Measurements from ENCODE around the gene LRP1-AS.

The LRP1-AS gene

DNA sequence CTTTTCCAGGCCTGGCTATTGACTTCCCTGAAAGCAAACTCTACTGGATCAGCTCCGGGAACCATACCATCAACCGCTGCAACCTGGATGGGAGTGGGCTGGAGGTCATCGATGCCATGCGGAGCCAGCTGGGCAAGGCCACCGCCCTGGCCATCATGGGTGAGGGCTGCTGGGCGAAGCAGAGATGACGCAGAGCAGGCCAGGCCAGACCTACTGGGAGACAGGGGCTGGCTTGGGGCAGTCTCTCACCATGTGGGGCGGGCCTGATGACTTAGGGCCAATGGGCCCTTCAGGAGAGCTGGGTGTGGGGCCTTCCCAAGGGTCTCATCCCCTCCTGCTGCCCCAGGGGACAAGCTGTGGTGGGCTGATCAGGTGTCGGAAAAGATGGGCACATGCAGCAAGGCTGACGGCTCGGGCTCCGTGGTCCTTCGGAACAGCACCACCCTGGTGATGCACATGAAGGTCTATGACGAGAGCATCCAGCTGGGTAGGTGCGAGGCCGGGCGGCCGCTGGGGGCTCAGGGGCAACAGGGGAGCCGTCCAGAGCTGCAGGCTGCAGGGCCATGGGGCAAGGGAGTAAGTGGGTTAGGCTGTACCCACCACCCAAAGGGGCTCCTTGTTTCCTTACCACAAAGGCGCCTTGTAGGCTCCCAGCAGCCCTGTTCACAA lies 33.0 kb upstream of the LRP1-AS start:
- no peak for DNase-seq (ENCODE audit: low read depth)

DNA sequence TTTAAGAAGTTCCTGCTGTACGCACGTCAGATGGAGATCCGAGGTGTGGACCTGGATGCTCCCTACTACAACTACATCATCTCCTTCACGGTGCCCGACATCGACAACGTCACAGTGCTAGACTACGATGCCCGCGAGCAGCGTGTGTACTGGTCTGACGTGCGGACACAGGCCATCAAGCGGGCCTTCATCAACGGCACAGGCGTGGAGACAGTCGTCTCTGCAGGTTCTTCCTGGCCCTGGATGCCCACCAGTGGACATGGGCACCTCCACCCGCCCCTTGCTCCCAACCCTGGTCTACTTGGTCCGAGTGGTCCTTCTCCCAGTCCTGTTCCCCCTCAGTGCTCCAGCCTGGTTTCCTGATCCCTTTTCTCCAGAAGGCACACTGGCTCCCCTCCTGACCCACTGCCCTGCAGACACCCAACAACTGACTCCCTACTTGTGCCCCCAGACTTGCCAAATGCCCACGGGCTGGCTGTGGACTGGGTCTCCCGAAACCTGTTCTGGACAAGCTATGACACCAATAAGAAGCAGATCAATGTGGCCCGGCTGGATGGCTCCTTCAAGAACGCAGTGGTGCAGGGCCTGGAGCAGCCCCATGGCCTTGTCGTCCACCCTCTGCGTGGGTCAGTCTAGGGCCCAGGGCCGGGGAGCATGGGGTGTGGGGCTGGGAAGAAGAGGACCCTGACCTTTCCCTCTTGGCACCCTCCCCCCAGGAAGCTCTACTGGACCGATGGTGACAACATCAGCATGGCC lies 32.1 kb upstream of the LRP1-AS start:
- DNase-seq (ENCODE audit: low read depth): no peak

DNA sequence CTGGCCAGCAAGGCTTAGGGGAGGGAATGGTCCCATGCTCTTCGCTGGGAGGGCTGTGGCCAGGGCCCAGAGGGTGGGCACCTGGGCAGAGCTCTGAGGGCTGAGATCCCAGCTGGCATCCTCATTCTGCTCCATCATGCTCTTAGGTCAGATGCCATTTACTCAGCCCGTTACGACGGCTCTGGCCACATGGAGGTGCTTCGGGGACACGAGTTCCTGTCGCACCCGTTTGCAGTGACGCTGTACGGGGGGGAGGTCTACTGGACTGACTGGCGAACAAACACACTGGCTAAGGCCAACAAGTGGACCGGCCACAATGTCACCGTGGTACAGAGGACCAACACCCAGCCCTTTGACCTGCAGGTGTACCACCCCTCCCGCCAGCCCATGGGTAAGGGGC lies 30.8 kb upstream of the LRP1-AS start:
- no peak for DNase-seq (ENCODE audit: low read depth)

DNA sequence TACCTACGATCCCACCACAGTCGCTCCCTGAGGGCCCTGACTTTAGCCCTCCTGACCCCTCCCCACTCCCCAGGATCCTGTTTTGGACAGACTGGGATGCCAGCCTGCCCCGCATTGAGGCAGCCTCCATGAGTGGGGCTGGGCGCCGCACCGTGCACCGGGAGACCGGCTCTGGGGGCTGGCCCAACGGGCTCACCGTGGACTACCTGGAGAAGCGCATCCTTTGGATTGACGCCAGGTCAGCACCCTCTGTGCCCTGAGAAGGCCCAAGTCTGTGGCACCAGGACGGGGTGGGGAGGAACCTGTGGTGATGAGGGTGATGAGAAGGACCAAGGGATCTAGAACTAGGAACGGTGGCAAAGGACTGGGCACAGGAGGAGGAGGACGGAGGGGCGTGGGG lies 29.9 kb upstream of the LRP1-AS start:
- no peak for DNase-seq (ENCODE audit: low read depth)

DNA sequence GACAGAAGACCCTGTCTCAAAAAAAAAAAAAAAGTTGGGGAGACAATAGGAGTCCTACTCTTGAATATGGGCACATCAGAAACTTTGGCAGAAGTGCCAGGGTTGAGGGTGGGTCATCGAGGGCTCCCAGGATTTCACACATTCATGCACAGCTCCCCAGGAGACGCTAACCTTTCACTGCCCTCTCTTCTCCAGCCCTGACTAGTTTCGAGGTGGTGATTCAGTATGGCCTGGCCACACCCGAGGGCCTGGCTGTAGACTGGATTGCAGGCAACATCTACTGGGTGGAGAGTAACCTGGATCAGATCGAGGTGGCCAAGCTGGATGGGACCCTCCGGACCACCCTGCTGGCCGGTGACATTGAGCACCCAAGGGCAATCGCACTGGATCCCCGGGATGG lies 29.4 kb upstream of the LRP1-AS start:
- no peak for DNase-seq (ENCODE audit: low read depth)

DNA sequence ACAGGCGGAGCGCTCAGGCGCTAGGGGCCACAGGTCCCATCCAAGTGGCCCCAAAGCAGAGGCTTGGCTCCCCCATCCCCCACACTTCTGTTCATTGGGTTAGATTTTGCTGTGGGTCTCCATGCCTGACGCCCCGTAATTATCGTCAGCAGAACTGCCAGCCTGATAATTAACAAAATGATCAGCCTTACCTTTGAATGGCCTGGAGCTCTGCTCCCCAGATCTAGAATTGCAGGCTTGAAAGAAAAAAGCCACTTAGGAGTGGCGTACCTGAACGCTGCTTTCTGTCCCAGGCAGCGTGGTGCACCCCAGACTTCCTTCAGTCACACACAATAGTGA lies 28.7 kb upstream of the LRP1-AS start:
- DNase-seq (ENCODE audit: low read depth): no peak

DNA sequence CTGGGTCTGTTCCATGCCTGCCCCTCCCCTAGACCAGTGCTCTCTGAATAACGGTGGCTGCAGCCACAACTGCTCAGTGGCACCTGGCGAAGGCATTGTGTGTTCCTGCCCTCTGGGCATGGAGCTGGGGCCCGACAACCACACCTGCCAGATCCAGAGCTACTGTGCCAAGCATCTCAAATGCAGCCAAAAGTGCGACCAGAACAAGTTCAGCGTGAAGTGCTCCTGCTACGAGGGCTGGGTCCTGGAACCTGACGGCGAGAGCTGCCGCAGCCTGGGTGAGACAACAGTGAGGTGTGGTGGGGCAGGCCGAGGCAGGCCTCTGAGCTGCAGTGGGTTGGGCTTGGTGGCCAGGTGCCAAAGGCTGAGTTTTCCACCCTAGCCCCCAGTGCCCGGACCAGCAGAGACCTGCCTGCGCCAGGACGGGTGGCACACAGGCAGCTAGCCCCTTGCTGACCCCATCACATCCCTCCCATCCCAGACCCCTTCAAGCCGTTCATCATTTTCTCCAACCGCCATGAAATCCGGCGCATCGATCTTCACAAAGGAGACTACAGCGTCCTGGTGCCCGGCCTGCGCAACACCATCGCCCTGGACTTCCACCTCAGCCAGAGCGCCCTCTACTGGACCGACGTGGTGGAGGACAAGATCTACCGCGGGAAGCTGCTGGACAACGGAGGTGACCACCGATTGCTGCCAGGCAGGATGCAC lies 28.2 kb upstream of the LRP1-AS start:
- peak; percentile 77 for DNase-seq (ENCODE audit: low read depth)

DNA sequence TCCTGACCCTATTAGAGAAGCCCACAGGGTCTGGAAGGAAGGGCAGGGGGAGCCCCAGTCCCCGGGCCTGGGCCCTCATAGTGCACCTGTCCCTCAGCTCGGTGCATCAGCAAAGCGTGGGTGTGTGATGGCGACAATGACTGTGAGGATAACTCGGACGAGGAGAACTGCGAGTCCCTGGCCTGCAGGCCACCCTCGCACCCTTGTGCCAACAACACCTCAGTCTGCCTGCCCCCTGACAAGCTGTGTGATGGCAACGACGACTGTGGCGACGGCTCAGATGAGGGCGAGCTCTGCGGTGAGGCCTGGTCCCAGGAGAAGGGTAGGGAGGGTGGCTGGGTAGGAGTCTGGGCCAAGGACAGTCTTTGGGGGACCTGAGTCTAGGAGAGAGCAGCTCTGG lies 26.3 kb upstream of the LRP1-AS start:
- DNase-seq (ENCODE audit: low read depth): no peak

DNA sequence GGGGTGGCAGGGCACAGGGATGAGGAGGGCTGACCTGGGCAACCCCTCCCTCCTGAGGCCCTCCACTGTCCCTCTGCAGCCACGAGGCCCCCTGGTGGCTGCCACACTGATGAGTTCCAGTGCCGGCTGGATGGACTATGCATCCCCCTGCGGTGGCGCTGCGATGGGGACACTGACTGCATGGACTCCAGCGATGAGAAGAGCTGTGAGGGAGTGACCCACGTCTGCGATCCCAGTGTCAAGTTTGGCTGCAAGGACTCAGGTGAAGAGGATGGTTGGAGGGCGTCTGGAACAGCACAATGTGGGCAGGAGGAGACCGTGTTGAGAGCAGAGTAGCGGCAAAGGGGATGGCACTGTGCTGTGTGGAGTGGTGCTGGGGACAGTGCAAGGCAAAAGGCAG lies 25.7 kb upstream of the LRP1-AS start:
- DNase-seq (ENCODE audit: low read depth): peak; percentile 41

DNA sequence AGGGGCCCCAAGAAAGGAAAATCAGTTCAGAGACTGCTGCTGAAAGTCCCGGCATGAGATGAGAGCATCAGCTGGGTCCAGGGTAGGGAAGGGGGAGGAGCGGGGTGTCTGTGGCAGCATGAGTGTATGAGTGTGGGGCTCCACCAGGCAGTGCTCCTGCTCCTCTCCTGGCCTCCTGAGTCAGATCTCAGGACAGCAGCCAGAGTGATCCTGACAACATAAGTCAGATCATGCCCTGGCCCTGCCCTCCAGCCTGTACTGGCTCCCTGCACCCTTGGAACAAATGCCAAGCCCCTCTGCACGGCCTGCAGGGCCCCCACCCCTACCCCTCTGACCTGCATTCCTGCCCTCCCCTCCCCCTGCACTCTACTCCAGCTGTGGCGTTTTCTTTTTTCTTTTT lies 24.2 kb upstream of the LRP1-AS start:
- DNase-seq (ENCODE audit: low read depth): peak; percentile 73

DNA sequence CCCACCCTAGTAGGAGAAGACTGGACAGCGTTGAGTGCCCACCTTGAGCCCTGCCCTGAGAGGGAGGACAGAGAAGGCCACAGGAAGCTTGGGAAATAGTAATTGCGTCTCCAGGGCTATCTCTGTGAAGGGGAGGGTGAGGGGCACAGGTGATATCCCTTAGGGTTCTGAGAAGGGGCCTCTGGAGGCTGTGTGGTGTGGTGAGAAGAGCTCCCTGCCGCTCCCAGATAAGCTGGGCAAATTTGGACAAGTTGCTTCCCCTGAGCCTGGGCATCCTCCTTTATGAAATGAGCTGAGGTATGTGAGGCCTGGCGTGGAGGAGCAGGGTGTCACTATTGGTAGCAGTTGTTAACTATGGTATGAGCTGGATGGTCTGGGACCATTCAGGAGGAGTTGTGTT lies 23.5 kb upstream of the LRP1-AS start:
- no peak for DNase-seq (ENCODE audit: low read depth)

DNA sequence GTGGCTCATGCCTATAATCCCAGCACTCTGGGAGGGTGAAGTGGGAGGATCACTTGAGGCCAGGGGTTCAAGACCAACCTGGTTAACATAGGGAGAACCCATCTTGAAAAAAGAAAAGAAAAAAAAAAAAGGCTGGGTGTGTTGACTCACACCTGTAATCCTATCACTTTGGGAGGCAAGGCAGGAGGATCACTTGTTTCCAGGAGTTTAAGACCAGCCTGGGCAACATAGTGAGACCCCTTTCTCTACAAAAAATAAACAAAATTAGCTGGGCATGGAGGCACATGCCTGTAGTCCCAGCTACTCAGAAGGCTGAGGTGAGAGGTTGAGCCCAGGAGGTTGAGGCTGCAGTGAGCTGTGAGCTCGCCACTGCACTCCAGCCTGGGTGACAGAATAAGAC lies 23.0 kb upstream of the LRP1-AS start:
- no peak for DNase-seq (ENCODE audit: low read depth)

DNA sequence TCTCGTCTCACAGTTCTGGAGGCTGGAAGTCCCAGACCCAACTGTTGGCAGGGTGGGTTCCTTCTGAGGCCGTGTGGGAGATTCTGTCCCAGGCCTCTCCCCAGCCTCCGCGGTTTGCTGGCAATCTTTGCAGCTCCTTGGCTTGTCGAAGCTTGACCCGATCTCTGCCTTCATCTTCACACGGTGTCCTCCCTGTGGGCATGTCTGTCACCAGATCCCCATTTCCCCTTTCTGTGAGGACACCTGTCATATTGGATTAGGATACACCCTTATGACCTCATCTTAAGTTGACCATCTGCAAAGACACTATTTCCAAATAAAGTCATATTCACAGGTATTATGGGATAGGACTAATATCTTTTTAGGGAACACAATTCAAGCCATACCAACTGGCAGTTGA lies 22.6 kb upstream of the LRP1-AS start:
- DNase-seq (ENCODE audit: low read depth): no peak

DNA sequence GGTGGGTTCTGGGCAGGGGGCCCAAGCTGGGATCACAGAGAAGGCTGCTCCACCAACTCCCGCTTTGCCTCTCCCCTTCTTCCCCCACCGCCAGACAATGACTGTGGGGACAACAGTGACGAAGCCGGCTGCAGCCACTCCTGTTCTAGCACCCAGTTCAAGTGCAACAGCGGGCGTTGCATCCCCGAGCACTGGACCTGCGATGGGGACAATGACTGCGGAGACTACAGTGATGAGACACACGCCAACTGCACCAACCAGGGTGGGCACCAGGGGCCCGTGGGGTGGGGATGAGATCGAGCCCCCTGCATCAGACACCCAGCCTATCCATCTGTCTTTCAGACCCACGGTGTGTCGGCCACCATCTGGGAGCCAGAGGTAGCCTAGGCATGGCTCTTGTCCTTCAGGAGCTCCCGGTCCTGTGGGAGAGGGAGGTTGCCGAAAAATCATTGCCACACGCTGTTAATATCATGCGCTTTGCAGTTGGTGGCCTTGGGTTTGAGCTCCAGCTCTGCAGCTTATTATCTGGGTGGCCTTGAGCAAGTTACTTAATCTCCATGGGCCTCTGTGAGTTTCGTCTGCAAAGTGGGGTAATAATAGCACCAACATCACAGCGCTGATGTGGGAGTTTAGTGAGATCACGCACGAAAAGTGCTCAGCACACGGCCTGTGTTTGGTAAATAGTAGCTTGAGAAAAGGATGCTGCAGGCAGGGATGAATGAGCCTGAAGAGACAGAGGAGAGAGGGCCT lies 21.8 kb upstream of the LRP1-AS start:
- DNase-seq (ENCODE audit: low read depth): no peak

DNA sequence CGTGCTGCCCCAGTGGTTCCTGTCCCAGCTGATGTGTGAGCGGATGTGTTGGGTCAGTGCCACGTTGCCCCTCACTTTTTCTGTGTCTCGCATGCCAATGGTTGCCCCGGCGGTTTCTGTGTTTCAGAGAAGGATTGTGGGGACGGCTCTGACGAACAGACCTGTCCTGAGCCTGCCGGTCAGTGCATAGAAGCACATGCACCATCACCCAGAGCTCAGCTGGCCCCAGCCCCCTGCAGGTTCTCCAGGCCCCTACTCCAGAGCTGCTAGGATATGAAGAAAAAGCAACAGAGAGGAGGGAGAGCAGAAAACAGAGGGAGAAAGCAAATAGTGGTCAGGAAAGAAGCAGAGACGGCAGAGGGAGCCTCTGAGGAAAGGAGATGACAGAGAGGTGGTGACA lies 20.6 kb upstream of the LRP1-AS start:
- DNase-seq (ENCODE audit: low read depth): no peak

DNA sequence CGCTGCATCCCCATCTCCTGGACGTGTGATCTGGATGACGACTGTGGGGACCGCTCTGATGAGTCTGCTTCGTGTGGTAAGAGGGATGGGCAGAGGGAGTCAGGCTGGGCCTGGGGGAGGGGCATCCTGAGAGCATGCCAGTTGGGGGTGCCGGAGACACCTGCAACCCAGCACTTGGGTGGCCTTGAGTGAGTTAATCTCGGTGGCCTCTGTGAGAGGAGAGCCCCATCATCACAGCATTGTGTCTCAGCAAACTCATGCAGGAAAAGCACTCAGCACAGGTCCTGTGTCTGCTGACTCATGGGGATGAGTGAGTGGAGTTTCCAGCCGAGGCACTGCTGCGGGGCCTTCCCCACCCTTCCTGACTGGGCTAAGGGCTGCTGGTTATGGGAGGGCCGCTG lies 19.6 kb upstream of the LRP1-AS start:
- peak; percentile 70 for DNase-seq (ENCODE audit: low read depth)

DNA sequence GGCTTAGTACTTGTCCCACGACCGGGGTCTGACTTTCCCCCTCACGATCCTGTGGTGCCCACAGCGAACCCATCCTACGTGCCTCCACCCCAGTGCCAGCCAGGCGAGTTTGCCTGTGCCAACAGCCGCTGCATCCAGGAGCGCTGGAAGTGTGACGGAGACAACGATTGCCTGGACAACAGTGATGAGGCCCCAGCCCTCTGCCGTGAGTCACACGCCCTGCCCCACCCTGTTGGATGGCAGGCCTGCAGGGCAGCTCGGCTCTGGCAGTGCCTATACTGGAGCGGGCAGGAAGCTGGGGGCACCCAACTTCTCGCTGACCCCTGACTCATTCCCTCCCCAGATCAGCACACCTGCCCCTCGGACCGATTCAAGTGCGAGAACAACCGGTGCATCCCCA lies 18.3 kb upstream of the LRP1-AS start:
- no peak for DNase-seq (ENCODE audit: low read depth)

DNA sequence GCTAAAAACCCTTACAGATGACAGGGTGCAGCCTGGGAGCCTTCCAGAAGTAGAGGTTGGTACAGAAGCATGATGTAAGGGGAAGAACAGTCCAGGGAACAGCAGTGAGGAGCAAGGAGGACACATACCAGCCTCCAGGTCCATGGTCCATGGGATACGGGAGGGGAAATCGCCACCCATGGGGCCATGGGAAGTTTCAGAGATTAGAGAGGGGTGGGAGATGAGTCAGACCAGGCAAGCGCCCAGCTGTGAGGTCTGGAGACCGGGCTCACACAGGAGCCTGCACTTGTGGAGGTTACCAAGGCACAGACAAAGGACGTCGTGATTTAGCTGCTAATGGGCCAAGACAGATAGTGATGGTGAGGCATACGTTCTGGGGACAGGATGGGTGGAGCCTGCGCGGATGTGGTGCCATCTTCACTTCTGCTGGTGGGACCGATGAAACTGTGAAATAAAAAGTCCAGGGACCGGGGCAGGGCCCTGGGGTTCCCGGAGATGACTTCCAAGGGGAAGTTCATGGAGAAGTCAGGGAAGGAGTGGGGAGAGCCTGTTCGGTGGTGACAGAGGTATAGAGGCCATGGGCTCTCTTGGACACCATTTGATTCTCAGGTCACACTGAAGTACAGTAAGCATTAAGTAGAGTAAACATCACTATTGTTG lies 17.7 kb upstream of the LRP1-AS start:
- DNase-seq (ENCODE audit: low read depth): peak; percentile 23

DNA sequence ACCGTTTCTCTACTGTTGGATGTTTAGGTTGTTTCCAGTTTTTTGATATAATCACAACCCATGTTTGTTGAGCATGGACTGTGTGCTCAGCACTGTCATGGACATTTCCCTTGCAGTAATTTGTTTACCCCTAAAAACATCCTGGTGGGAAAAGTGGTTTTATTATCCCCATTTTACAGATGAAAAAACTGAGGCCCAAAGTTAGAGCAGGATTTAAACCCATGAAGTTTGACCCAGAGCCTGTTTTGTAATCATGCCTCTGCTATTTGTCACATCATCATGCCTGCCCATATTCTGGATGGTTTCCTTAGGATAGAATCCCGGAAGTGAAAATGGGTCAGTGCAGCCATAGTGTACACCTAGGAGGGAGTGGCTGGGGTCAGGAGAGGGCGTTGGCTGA lies 17.0 kb upstream of the LRP1-AS start:
- no peak for DNase-seq (ENCODE audit: low read depth)

DNA sequence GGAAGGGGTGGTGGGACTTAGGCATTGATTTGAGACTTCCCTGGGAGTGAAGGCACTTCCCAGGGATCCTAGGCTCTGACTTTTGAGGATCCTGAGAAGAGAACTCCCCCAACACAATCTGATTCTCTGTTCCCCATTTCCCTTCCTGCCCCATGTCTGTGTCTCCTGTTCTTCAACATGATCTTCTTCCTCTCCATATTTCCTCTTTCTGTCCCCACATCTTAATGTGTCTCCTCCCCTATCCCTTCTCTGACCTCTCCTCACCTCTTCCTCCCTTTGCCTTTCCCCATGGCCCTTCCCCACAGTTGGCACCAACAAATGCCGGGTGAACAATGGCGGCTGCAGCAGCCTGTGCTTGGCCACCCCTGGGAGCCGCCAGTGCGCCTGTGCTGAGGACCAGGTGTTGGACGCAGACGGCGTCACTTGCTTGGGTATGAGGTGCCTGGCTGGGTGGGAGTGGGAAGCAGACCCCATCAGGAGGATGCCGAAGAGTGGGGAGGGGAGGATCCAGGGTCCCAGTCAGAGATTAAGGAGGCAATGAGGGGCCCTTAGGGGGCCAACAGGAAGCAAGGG lies 15.2 kb upstream of the LRP1-AS start:
- no peak for DNase-seq (ENCODE audit: low read depth)

DNA sequence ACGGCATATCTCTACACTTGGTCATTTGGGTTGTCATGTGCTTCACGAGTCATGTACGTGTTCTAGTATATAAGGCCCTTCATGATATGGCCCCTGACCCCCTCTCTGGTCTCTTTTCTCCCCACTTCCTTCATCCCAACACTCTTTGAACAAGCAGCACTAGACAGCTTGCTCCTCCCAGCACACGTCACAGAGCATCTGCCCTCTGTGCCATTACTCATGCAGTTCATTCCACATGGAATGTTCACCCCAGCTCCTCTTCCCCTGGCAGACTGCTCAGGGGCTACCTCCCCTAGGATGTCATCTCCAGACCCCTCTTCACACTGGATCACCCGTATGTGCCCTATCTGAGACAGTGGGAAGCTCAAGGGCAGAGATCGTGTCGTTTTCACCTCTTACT lies 14.1 kb upstream of the LRP1-AS start:
- DNase-seq (ENCODE audit: low read depth): peak; percentile 61

DNA sequence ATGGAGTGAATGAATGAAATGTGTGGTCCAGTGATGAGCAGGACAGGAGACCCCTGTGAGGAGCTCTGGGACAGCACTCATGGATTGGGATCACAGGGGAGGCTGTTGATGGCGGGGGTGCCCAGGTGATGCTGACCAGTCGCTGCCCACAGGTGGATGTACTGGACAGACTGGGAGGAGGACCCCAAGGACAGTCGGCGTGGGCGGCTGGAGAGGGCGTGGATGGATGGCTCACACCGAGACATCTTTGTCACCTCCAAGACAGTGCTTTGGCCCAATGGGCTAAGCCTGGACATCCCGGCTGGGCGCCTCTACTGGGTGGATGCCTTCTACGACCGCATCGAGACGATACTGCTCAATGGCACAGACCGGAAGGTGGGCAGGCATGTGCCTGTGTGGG lies 13.3 kb upstream of the LRP1-AS start:
- DNase-seq (ENCODE audit: low read depth): no peak

Measured in EH (cell line).